Measurements from ENCODE around the gene IVL.
A peak's percentile ranks its signal among the peaks of the same experiment; 100 is the strongest.

Gene IVL

GRCh38 chr1:152904688-152905440, 3.5 kb upstream of the IVL start:
- no peak for DNase-seq (ENCODE audit: low read depth)
- no peak for TF ChIP-seq CTCF (conservative IDR thresholded peaks at IDR 0.05; ENCODE audit: control insufficient read depth, insufficient read depth, low read depth, low read length)
- no peak overlapping the region for H3K4me3 ChIP-seq (ENCODE audit: control insufficient read depth, low read depth, low read length)

- DNase-seq (ENCODE audit: low read depth): peak; percentile 78
- H3K4me3 ChIP-seq (ENCODE audit: control insufficient read depth, low read depth, low read length): no peak overlapping the region
- no peak for TF ChIP-seq CTCF (conservative IDR thresholded peaks at IDR 0.05; ENCODE audit: control insufficient read depth, insufficient read depth, low read depth, low read length)
Measured at GRCh38 chr1:152906023-152906565, 2.3 kb upstream of the IVL start.

- TF ChIP-seq CTCF (conservative IDR thresholded peaks at IDR 0.05; ENCODE audit: control insufficient read depth, insufficient read depth, low read depth, low read length): no peak
- no peak overlapping the region for H3K4me3 ChIP-seq (ENCODE audit: control insufficient read depth, low read depth, low read length)
- DNase-seq (ENCODE audit: low read depth): no peak
Measured at GRCh38 chr1:152909206-152909605, 860 bp downstream of the IVL start.

GRCh38 chr1:152912471-152912870, 4.1 kb downstream of the IVL start:
- no peak for TF ChIP-seq CTCF (conservative IDR thresholded peaks at IDR 0.05; ENCODE audit: control insufficient read depth, insufficient read depth, low read depth, low read length)
- no peak overlapping the region for H3K4me3 ChIP-seq (ENCODE audit: control insufficient read depth, low read depth, low read length)
- no peak for DNase-seq (ENCODE audit: low read depth)

GRCh38 chr1:152912900-152913299, 4.6 kb downstream of the IVL start:
- no peak overlapping the region for H3K4me3 ChIP-seq (ENCODE audit: control insufficient read depth, low read depth, low read length)
- DNase-seq (ENCODE audit: low read depth): no peak
- TF ChIP-seq CTCF (conservative IDR thresholded peaks at IDR 0.05; ENCODE audit: control insufficient read depth, insufficient read depth, low read depth, low read length): no peak

GRCh38 chr1:152917794-152918193, 9.4 kb downstream of the IVL start:
- TF ChIP-seq CTCF (conservative IDR thresholded peaks at IDR 0.05; ENCODE audit: control insufficient read depth, insufficient read depth, low read depth, low read length): peak; percentile 22
- peak; percentile 7 for DNase-seq (ENCODE audit: low read depth)
- no peak overlapping the region for H3K4me3 ChIP-seq (ENCODE audit: control insufficient read depth, low read depth, low read length)

Data from fibroblast of mammary gland (primary cell).